HepG2 (cell line): ENCODE results near the gene EEPD1.

ENCODE experiments used
- ARHGAP35 ChIP-seq: sonication (generic); formaldehyde crosslinking; IDR thresholded peaks from 2 replicates; pipeline ENCODE4 v1.9.0; 2022; ENCODE audit warnings: mild to moderate bottlenecking, inconsistent platforms, moderate library complexity, missing genetic modification reagents, borderline replicate concordance
- ATF3 ChIP-seq: sonication (generic); formaldehyde crosslinking; IDR thresholded peaks from 2 replicates; pipeline ENCODE4 v1.4.0; 2020; ENCODE audit warnings: missing genetic modification reagents
- CREM ChIP-seq, 2 experiments: sonication (generic) in 1 of 2; formaldehyde crosslinking in 1 of 2; IDR thresholded peaks; 2 replicates each; pipeline versions ENCODE4 v1.4.0 to v1.6.1; 2016 to 2020; ENCODE audit warnings: antibody characterized with exemption in 1 of 2, mild to moderate bottlenecking in 1 of 2, missing genetic modification reagents in 1 of 2
- MTF1 ChIP-seq: sonication (generic); formaldehyde crosslinking; IDR thresholded peaks from 2 replicates; pipeline ENCODE4 v1.5.0; 2020; ENCODE audit warnings: missing genetic modification reagents
- RFX5 ChIP-seq: IDR thresholded peaks from 2 replicates; pipeline ENCODE4 v1.6.1; 2011; ENCODE audit warnings: low read depth, low read length, improper control_type of control experiment
- ZNF274 ChIP-seq: sonication (generic); formaldehyde crosslinking; IDR thresholded peaks from 2 replicates; pipeline ENCODE4 v1.5.1; 2020; ENCODE audit warnings: mild to moderate bottlenecking, missing genetic modification reagents

- no peak for TF ChIP-seq ARHGAP35 (CRISPR knock-in tag)
- no peak for TF ChIP-seq RFX5
- TF ChIP-seq ATF3 (CRISPR knock-in tag), result no peak
- no peak for TF ChIP-seq ZNF274 (CRISPR knock-in tag)
- no peak for TF ChIP-seq MTF1 (CRISPR knock-in tag)
- TF ChIP-seq CREM (IDR thresholded peaks at IDR 0.05), result no peak
- TF ChIP-seq CREM (CRISPR knock-in tag; IDR thresholded peaks at IDR 0.05), result no peak
These were observed 144.4 kb downstream of the EEPD1 start for GRCh38 chr7:36297364-36298009.
